ENCODE measurements around the gene FHIT.

FHIT gene

GRCh38 chr3:60417576-60417975 is 833.7 kb downstream of the FHIT start:
- Histone ChIP-seq H3K4me3 (ENCODE audit: insufficient read depth, low read length, poor library complexity, severe bottlenecking) (no peak overlapping the region), H4K20me1 (ENCODE audit: low read depth, low read length) (no peaks in the 10 kb centered on the region), H3K9me3 (ENCODE audit: insufficient read depth, low read length) (no peaks in the 10 kb centered on the region), H3K79me2 (ENCODE audit: insufficient read depth, low read length) (no peaks in the 10 kb centered on the region), H3F3A (ENCODE audit: insufficient read depth) (no peaks in the 10 kb centered on the region), H3K4me2 (ENCODE audit: low read depth, low read length, poor library complexity, severe bottlenecking) (no peak overlapping the region), H3K36me3 (ENCODE audit: low read length) (no peaks in the 10 kb centered on the region), H3K27ac (ENCODE audit: low read depth, low read length) (no peak overlapping the region), H2AFZ (ENCODE audit: low read depth, low read length, severe bottlenecking) (no peak overlapping the region), H3K9ac (ENCODE audit: low read length) (no peak overlapping the region), H3K9me2 (replicated peaks; ENCODE audit: insufficient read depth, low read length) (no peaks in the 10 kb centered on the region), H3K27me3 (ENCODE audit: low read length) (no peaks in the 10 kb centered on the region)
- TF ChIP-seq CTCF (IDR thresholded peaks at IDR 0.05; ENCODE audit: insufficient read depth, low read length, poor library complexity, severe bottlenecking) (no peak), EZH2phosphoT487 (conservative IDR thresholded peaks at IDR 0.05; ENCODE audit: low read length) (no peak)

- Histone ChIP-seq H3K9ac (ENCODE audit: low read length) (no peak overlapping the region), H3K27ac (ENCODE audit: low read depth, low read length) (no peak overlapping the region), H3F3A (ENCODE audit: insufficient read depth) (no peaks in the 10 kb centered on the region), H3K9me3 (ENCODE audit: insufficient read depth, low read length) (no peaks in the 10 kb centered on the region), H3K36me3 (ENCODE audit: low read length) (no peaks in the 10 kb centered on the region), H3K9me2 (replicated peaks; ENCODE audit: insufficient read depth, low read length) (no peaks in the 10 kb centered on the region), H3K27me3 (ENCODE audit: low read length) (no peaks in the 10 kb centered on the region), H3K79me2 (ENCODE audit: insufficient read depth, low read length) (no peaks in the 10 kb centered on the region), H3K4me3 (ENCODE audit: insufficient read depth, low read length, poor library complexity, severe bottlenecking) (no peak overlapping the region), H3K4me2 (ENCODE audit: low read depth, low read length, poor library complexity, severe bottlenecking) (no peak overlapping the region), H2AFZ (ENCODE audit: low read depth, low read length, severe bottlenecking) (no peak overlapping the region), H4K20me1 (ENCODE audit: low read depth, low read length) (no peaks in the 10 kb centered on the region)
- TF ChIP-seq EZH2phosphoT487 (conservative IDR thresholded peaks at IDR 0.05; ENCODE audit: low read length) = no peak
- TF ChIP-seq CTCF (IDR thresholded peaks at IDR 0.05; ENCODE audit: insufficient read depth, low read length, poor library complexity, severe bottlenecking) = no peak
These were observed 837.2 kb downstream of the FHIT start for GRCh38 chr3:60414011-60414410.

- Histone ChIP-seq H2AFZ (ENCODE audit: low read depth, low read length, severe bottlenecking) (no peak overlapping the region), H3K9me3 (ENCODE audit: insufficient read depth, low read length) (no peaks in the 10 kb centered on the region), H3K9ac (ENCODE audit: low read length) (no peak overlapping the region), H3F3A (ENCODE audit: insufficient read depth) (no peaks in the 10 kb centered on the region), H3K4me2 (ENCODE audit: low read depth, low read length, poor library complexity, severe bottlenecking) (no peak overlapping the region), H3K79me2 (ENCODE audit: insufficient read depth, low read length) (no peaks in the 10 kb centered on the region), H3K36me3 (ENCODE audit: low read length) (no peaks in the 10 kb centered on the region), H3K27me3 (ENCODE audit: low read length) (no peaks in the 10 kb centered on the region), H4K20me1 (ENCODE audit: low read depth, low read length) (no peaks in the 10 kb centered on the region), H3K27ac (ENCODE audit: low read depth, low read length) (no peak overlapping the region), H3K4me3 (ENCODE audit: insufficient read depth, low read length, poor library complexity, severe bottlenecking) (no peak overlapping the region), H3K9me2 (replicated peaks; ENCODE audit: insufficient read depth, low read length) (no peaks in the 10 kb centered on the region)
- TF ChIP-seq CTCF (IDR thresholded peaks at IDR 0.05; ENCODE audit: insufficient read depth, low read length, poor library complexity, severe bottlenecking) (no peak), EZH2phosphoT487 (conservative IDR thresholded peaks at IDR 0.05; ENCODE audit: low read length) (no peak)
These were observed 837.7 kb downstream of the FHIT start for GRCh38 chr3:60413551-60413950.
